Measurements from ENCODE around the gene SMIM1. TPM values are rescaled to one million over a fixed set of nuclear protein-coding genes. Genes with fewer than 3 reads are reported as not detected.
"Not testable (repeated sequence)": the region's sequence is repeated elsewhere in the genome, so short reads cannot be mapped to it uniquely, and the experiment has no call there.

Gene SMIM1, protein sequence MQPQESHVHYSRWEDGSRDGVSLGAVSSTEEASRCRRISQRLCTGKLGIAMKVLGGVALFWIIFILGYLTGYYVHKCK
- polyA plus RNA-seq (2013, experiment 1 of 2) = 13.1 TPM
- 13.9 TPM for polyA plus RNA-seq (2013, experiment 2 of 2)

DNA sequence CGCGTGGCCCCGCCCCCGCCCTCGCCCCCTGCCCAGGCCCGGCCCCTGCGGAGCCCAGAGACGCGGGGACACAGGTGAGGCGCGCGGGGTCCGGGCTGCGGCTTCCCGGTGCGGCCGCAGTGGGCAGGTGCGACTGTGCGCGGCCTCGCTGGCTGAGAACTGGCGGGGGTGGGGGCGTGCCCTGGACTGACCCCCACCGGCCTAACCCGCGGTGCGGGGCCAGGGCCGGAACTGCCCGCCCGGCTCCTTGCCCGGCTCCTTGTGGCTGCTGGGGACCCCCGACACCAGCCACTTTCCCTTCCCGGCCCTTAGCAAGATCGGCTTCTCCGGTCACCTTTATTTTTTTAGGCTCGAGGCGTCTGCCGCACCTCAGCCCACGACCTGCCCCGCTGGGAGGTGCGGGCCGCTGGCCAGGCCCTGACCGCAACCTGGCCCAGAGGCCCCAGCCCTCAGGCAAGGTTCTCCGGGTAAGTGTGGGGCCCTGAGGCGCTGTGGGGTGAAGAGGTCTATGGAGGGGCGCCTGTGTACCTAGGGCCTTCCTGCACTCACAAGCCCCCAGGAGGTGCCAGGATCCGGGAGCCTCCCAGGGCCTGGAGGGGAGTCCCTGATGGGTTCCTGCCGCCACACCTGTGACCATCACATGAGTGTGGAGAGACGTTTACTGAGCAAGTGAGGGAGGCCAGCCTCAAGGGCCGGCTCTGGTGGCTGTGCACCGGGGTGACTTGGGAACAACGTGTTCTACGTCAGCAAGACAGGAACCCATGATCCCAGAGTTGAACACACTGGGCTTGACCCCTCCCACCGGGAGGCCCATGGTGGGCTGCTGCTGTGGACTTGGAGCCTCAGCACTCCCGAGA, at the start of gene SMIM1:
TSS of gene SMIM1 (plus strand) at position 35 of the 857 bp plus-strand sequence. CDS start 2,625 bp downstream, outside the sequence.
- WGBS = 23% methylated on average over 39 of the region's 55 CpGs
- Histone ChIP-seq H2BK12ac (ENCODE audit: low read length in 2 of 2) (peak within 1 kb of the TSS in 1 of 2 experiments; percentile 52), H3K4ac (ENCODE audit: low read depth in 1 of 2, low read length in 2 of 2) (peak within 1 kb of the TSS; percentile 45 to 88)

DNA sequence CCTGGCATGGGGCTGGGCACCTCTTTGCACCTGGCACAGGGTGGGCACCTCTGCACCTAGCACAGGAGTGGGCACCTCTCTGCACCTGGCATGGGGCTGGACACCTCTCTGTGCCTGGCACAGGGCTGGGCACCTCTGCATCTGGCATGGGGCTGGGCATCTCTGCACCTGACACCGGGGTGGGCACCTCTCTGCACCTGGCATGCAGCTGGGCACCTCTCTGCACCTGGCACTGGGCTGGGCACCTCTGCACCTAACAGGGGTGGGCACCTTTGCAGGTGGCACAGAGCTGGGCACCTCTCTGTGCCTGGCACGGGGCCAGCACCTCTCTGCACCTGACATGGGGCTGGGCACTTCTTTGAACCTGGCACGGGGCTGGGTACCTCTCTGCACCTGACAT, 49.7 kb upstream of the SMIM1 start:
- Histone ChIP-seq H3K4me3 (ENCODE audit: insufficient read depth in 1 of 2, low read depth in 1 of 2, low read length in 2 of 2) (no peak overlapping the region), H3K14ac (ENCODE audit: low read length in 2 of 2) (no peak overlapping the region), H2BK120ac (ENCODE audit: low read depth, low read length) (no peak overlapping the region), H4K8ac (ENCODE audit: low read length) (no peak overlapping the region), H2BK5ac (ENCODE audit: low read depth, low read length, poor library complexity, severe bottlenecking) (no peak overlapping the region), H3K9me3 (ENCODE audit: control insufficient read depth, low read length) (no peaks in the 10 kb centered on the region), H3K79me1 (replicated peaks; ENCODE audit: low read length, poor library complexity, severe bottlenecking) (no peaks in the 10 kb centered on the region), H3K4ac (ENCODE audit: low read depth in 1 of 2, low read length in 2 of 2) (no peak overlapping the region), H3K4me1 (ENCODE audit: control insufficient read depth, insufficient read depth, low read depth, low read length) (peaks cover 4% of the 10 kb centered on the region), H3K9ac (ENCODE audit: low read length) (no peak overlapping the region), H2AK5ac (ENCODE audit: low read length, severe bottlenecking) (no peak overlapping the region), H2BK12ac (ENCODE audit: low read length in 2 of 2) (no peak overlapping the region), H3K36me3 (ENCODE audit: control insufficient read depth in 1 of 2, insufficient read depth in 2 of 2, low read depth in 1 of 2, low read length in 2 of 2) (no peaks in the 10 kb centered on the region), H3K27ac (ENCODE audit: low read length, poor library complexity, severe bottlenecking) (no peak overlapping the region), H2BK15ac (ENCODE audit: low read depth, poor library complexity, severe bottlenecking) (no peak overlapping the region), H3K23ac (ENCODE audit: low read length in 2 of 2) (no peak overlapping the region), H2AFZ (ENCODE audit: low read depth, low read length) (no peak overlapping the region), H3K27me3 (ENCODE audit: control insufficient read depth in 1 of 2, insufficient read depth in 1 of 2, low read length in 2 of 2) (peaks cover 11 to 35% of the 10 kb centered on the region in 2 experiments), H3K4me2 (ENCODE audit: low read length, poor library complexity, severe bottlenecking) (no peak overlapping the region), H3K18ac (ENCODE audit: low read depth in 1 of 2, low read length in 2 of 2) (no peak overlapping the region), H4K91ac (ENCODE audit: low read length) (no peak overlapping the region)
- WGBS = 82% methylated on average over 3 of the region's 3 CpGs
- no peak for DNase-seq

More for the DNA sequence above, at the start of gene SMIM1:
- Histone ChIP-seq H3K27ac (ENCODE audit: low read length, poor library complexity, severe bottlenecking) (no peak within 1 kb of the TSS), H3K36me3 (ENCODE audit: control insufficient read depth in 1 of 2, insufficient read depth in 2 of 2, low read depth in 1 of 2, low read length in 2 of 2) (peaks cover 0 to 10% of the 10 kb centered on the region in 2 experiments), H2AFZ (ENCODE audit: low read depth, low read length) (peak within 1 kb of the TSS; percentile 87), H2BK15ac (ENCODE audit: low read depth, poor library complexity, severe bottlenecking) (peak within 1 kb of the TSS; percentile 50), H3K4me1 (ENCODE audit: control insufficient read depth, insufficient read depth, low read depth, low read length) (peaks cover 64% of the 10 kb centered on the region), H3K9ac (ENCODE audit: low read length) (no peak within 1 kb of the TSS), H3K9me3 (ENCODE audit: control insufficient read depth, low read length) (no peaks in the 10 kb centered on the region), H3K27me3 (ENCODE audit: control insufficient read depth in 1 of 2, insufficient read depth in 1 of 2, low read length in 2 of 2) (peaks cover 8 to 42% of the 10 kb centered on the region in 2 experiments), H3K4me3 (ENCODE audit: insufficient read depth in 1 of 2, low read depth in 1 of 2, low read length in 2 of 2) (peak within 1 kb of the TSS; percentile 63 to 67), H3K18ac (ENCODE audit: low read depth in 1 of 2, low read length in 2 of 2) (peak within 1 kb of the TSS; percentile 74), H4K91ac (ENCODE audit: low read length) (peak within 1 kb of the TSS; percentile 85), H3K4me2 (ENCODE audit: low read length, poor library complexity, severe bottlenecking) (peak within 1 kb of the TSS; percentile 98), H2AK5ac (ENCODE audit: low read length, severe bottlenecking) (no peak within 1 kb of the TSS), H3K14ac (ENCODE audit: low read length in 2 of 2) (peak within 1 kb of the TSS in 1 of 2 experiments; percentile 79), H2BK120ac (ENCODE audit: low read depth, low read length) (peak within 1 kb of the TSS; percentile 21), H3K23ac (ENCODE audit: low read length in 2 of 2) (peak within 1 kb of the TSS in 1 of 2 experiments; percentile 61), H4K8ac (ENCODE audit: low read length) (peak within 1 kb of the TSS; percentile 93), H3K79me1 (replicated peaks; ENCODE audit: low read length, poor library complexity, severe bottlenecking) (peaks cover 3% of the 10 kb centered on the region), H2BK5ac (ENCODE audit: low read depth, low read length, poor library complexity, severe bottlenecking) (no peak within 1 kb of the TSS)
- DNase-seq = peak; percentile 32

DNA sequence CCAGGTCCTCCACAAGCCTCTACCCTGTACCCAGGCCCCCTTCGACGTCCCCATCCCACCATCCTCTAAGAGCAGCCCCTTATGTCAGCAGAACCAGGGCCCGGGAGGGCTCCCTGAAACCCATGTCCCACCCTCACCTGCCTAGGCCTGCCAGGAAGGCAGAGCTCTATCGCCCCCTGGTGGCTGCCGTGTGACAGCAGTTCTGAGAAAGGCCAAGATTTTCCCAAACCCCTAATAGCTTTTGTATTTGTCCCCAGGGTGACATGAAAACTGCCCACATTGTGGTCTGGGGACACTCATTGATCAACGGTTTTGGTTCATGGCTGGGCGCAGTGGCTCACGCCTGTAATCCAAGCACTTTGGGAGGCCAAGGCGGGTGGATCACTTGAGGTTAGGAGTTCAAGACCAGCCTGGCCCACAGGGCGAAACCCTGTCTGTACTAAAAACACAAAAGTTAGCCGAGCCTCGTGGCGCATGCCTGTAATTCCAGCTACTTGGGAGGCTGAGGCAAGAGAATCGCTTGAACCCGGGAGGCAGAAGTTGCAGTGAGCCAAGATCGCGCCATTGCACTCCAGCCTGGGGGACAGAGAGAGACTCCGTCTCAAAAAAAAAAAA, 48.0 kb upstream of the SMIM1 start:
- H3K4me2 ChIP-seq (ENCODE audit: low read length, poor library complexity, severe bottlenecking); H2BK15ac ChIP-seq (ENCODE audit: low read depth, poor library complexity, severe bottlenecking); H3K9me3 ChIP-seq (ENCODE audit: control insufficient read depth, low read length); H3K9ac ChIP-seq (ENCODE audit: low read length); H4K8ac ChIP-seq (ENCODE audit: low read length); H3K23ac ChIP-seq (ENCODE audit: low read length in 2 of 2); H3K27ac ChIP-seq (ENCODE audit: low read length, poor library complexity, severe bottlenecking); H2AFZ ChIP-seq (ENCODE audit: low read depth, low read length); H2BK12ac ChIP-seq (ENCODE audit: low read length in 2 of 2); H2AK5ac ChIP-seq (ENCODE audit: low read length, severe bottlenecking); H4K91ac ChIP-seq (ENCODE audit: low read length); H3K79me1 ChIP-seq (replicated peaks; ENCODE audit: low read length, poor library complexity, severe bottlenecking); H2BK120ac ChIP-seq (ENCODE audit: low read depth, low read length); H3K4me1 ChIP-seq (ENCODE audit: control insufficient read depth, insufficient read depth, low read depth, low read length); H3K36me3 ChIP-seq (ENCODE audit: control insufficient read depth in 1 of 2, insufficient read depth in 2 of 2, low read depth in 1 of 2, low read length in 2 of 2); H3K4me3 ChIP-seq (ENCODE audit: insufficient read depth in 1 of 2, low read depth in 1 of 2, low read length in 2 of 2); H2BK5ac ChIP-seq (ENCODE audit: low read depth, low read length, poor library complexity, severe bottlenecking); H3K14ac ChIP-seq (ENCODE audit: low read length in 2 of 2); H3K18ac ChIP-seq (ENCODE audit: low read depth in 1 of 2, low read length in 2 of 2); H3K4ac ChIP-seq (ENCODE audit: low read depth in 1 of 2, low read length in 2 of 2): not testable (repeated sequence)
- WGBS = 43% methylated on average over 18 of the region's 18 CpGs
- H3K27me3 ChIP-seq (ENCODE audit: control insufficient read depth in 1 of 2, insufficient read depth in 1 of 2, low read length in 2 of 2) = peaks cover 23 to 40% of the 10 kb centered on the region in 2 experiments
- peak; percentile 48 for DNase-seq

DNA sequence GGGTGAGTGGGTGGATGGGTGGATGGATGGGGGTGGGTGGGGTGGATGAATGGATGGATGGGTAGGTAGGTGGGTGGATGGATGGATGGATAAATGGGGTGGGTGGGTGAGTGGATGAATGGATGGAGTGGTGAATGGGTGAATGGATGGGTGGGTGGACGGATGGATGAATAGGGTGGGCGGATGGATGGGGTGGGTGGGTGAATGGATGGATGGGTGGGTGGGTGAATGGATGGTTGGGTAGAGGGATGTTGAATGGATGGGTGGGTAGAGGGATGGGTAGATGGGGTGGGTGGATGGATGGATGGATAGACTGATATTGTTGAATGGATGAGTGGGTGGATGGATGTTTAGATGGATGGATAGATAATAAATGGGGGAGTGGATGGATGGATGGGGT, 47.2 kb upstream of the SMIM1 start:
- Histone ChIP-seq H4K8ac (ENCODE audit: low read length) (no peak overlapping the region), H4K91ac (ENCODE audit: low read length) (no peak overlapping the region), H3K9me3 (ENCODE audit: control insufficient read depth, low read length) (no peaks in the 10 kb centered on the region), H3K14ac (ENCODE audit: low read length in 2 of 2) (no peak overlapping the region), H2AFZ (ENCODE audit: low read depth, low read length) (no peak overlapping the region), H3K4me1 (ENCODE audit: control insufficient read depth, insufficient read depth, low read depth, low read length) (peaks cover 2% of the 10 kb centered on the region), H3K27me3 (ENCODE audit: control insufficient read depth in 1 of 2, insufficient read depth in 1 of 2, low read length in 2 of 2) (peaks cover 25 to 40% of the 10 kb centered on the region in 2 experiments), H3K23ac (ENCODE audit: low read length in 2 of 2) (no peak overlapping the region), H3K27ac (ENCODE audit: low read length, poor library complexity, severe bottlenecking) (no peak overlapping the region), H2AK5ac (ENCODE audit: low read length, severe bottlenecking) (no peak overlapping the region), H3K36me3 (ENCODE audit: control insufficient read depth in 1 of 2, insufficient read depth in 2 of 2, low read depth in 1 of 2, low read length in 2 of 2) (no peaks in the 10 kb centered on the region), H3K4ac (ENCODE audit: low read depth in 1 of 2, low read length in 2 of 2) (no peak overlapping the region), H2BK5ac (ENCODE audit: low read depth, low read length, poor library complexity, severe bottlenecking) (no peak overlapping the region), H3K4me3 (ENCODE audit: insufficient read depth in 1 of 2, low read depth in 1 of 2, low read length in 2 of 2) (no peak overlapping the region), H3K79me1 (replicated peaks; ENCODE audit: low read length, poor library complexity, severe bottlenecking) (no peaks in the 10 kb centered on the region), H3K18ac (ENCODE audit: low read depth in 1 of 2, low read length in 2 of 2) (no peak overlapping the region), H2BK12ac (ENCODE audit: low read length in 2 of 2) (no peak overlapping the region), H2BK120ac (ENCODE audit: low read depth, low read length) (no peak overlapping the region), H3K4me2 (ENCODE audit: low read length, poor library complexity, severe bottlenecking) (no peak overlapping the region), H2BK15ac (ENCODE audit: low read depth, poor library complexity, severe bottlenecking) (no peak overlapping the region), H3K9ac (ENCODE audit: low read length) (no peak overlapping the region)
- no peak for DNase-seq
- WGBS = 94% methylated on average over 2 of the region's 2 CpGs

Measured in mesenchymal stem cell (in vitro differentiated cells and primary cell).